ENCODE results near the gene CTTN. TPM values are rescaled to one million over a fixed set of nuclear protein-coding genes. Genes with fewer than 3 reads are reported as not detected.
"Not testable (repeated sequence)": the region's sequence is repeated elsewhere in the genome, so short reads cannot be mapped to it uniquely, and the experiment has no call there.

CTTN gene
- polyA plus RNA-seq, 6 donors from 2014 or later: 0.13 to 1.1 (median 0.81) TPM; not detected in 2

DNA sequence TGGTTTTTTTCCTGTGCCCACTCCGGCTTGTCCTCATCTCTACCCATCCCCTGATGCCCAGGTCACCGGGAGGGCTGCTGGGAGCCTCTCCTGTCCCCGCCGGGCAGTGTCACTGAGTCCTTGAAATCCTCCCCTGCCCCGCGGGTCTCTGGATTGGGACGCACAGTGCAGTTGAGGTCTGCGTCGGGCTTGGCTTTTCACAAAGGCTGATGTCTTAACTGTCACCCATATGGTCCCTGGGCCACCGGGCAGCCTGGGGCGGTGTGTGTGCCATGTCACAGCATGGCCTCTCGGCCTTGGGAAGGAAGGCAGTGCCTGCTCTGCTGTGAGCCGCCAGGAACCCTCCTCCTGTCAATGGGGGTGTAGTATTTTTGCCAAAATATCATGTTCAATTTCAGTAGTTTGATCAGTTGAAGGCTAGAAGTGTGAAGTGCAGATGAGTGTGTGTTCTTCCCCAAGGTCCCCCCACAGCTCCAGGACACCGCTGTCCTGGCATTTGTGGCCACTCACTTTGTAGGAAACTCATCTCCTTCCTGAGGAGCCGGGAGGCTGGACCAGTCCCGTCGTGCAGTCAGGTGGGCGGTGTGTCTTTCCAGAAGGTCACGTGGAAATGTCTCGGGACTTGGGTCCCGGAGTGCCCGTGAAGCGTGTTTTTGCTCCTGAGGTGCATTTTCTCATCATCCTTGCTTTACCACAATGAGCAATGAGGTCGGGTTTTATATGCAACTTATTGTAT lies 37.6 kb downstream of the CTTN start:
- H3K27ac Mint-ChIP-seq: no peak overlapping the region
- DNase-seq: no peak
- H3K4me1 Mint-ChIP-seq: peaks cover 24 to 51% (median 31%) of the 10 kb centered on the region in 3 donors
- H3K9me3 Mint-ChIP-seq: peaks cover 3 to 13% (median 4%) of the 10 kb centered on the region in 7 donors
- H3K4me3 Mint-ChIP-seq: peak overlapping the region in 2 of 8 donors; percentile 32 to 76
- peaks cover 0 to 11% of the 10 kb centered on the region in 2 donors for H3K36me3 Mint-ChIP-seq
- peaks cover 20 to 82% (median 60%) of the 10 kb centered on the region in 3 donors for H3K27me3 Mint-ChIP-seq
- no peak for ATAC-seq (ENCODE audit: low read depth in 2 of 2)

GRCh38 chr11:70436501-70436860 lies 38.2 kb downstream of the CTTN start:
- peaks cover 20 to 81% (median 61%) of the 10 kb centered on the region in 3 donors for H3K27me3 Mint-ChIP-seq
- peak overlapping the region in 5 of 8 donors; percentile 24 to 88 (median 76) for H3K4me3 Mint-ChIP-seq
- peaks cover 3 to 13% (median 4%) of the 10 kb centered on the region in 7 donors for H3K9me3 Mint-ChIP-seq
- ATAC-seq (ENCODE audit: low read depth in 2 of 2) (no peak), DNase-seq (no peak)
- peak overlapping the region in 1 of 6 donors; percentile 74 for H3K27ac Mint-ChIP-seq
- peaks cover 24 to 51% (median 31%) of the 10 kb centered on the region in 3 donors for H3K4me1 Mint-ChIP-seq
- peaks cover 0 to 11% of the 10 kb centered on the region in 2 donors for H3K36me3 Mint-ChIP-seq

- Mint-ChIP-seq H3K9me3 (peaks cover 3 to 13% (median 4%) of the 10 kb centered on the region in 7 donors), H3K4me1 (peaks cover 24 to 51% (median 29%) of the 10 kb centered on the region in 3 donors), H3K36me3 (peaks cover 0 to 11% of the 10 kb centered on the region in 2 donors), H3K27ac (peak overlapping the region in 5 of 6 donors; percentile 20 to 85 (median 76)), H3K4me3 (peak overlapping the region; percentile 27 to 88 (median 72)), H3K27me3 (peaks cover 21 to 76% (median 53%) of the 10 kb centered on the region in 3 donors)
- ATAC-seq (ENCODE audit: low read depth in 2 of 2) (peak; percentile 88 to 90), DNase-seq (peak; percentile 35)
Observed at GRCh38 chr11:70437111-70437784, 38.9 kb downstream of the CTTN start.

DNA sequence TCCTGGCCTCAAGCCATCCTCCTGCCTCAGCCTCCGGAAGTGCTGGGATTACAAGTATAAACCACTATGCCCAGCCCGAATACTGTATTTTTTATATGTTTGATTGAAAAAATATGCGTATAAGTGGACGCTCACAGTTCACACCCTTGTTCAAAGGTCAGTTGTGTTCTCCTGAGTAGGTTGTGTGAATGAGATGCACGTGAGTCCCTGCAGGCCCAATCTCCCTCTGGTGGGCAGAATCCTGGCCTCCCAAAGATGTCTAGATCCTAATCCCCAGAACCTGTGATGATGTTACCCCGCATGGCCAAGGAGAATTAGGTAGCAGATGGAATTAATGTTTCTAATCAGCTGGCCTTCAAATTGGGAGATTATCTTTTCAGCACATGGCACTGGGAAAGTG lies 41.9 kb downstream of the CTTN start:
- Mint-ChIP-seq H3K36me3 (peaks cover 0 to 11% of the 10 kb centered on the region in 2 donors), H3K27ac (peak overlapping the region in 1 of 6 donors; percentile 28), H3K4me3 (peak overlapping the region in 2 of 8 donors; percentile 25 to 43), H3K27me3 (peaks cover 19 to 71% (median 50%) of the 10 kb centered on the region in 3 donors), H3K9me3 (peaks cover 3 to 13% (median 4%) of the 10 kb centered on the region in 7 donors), H3K4me1 (peaks cover 24 to 43% (median 28%) of the 10 kb centered on the region in 3 donors)
- no peak for ATAC-seq (ENCODE audit: low read depth in 2 of 2)
- no peak for DNase-seq

GRCh38 chr11:70443773-70444030 lies 45.4 kb downstream of the CTTN start:
- peaks cover 3 to 17% (median 7%) of the 10 kb centered on the region in 3 donors for H3K4me1 Mint-ChIP-seq
- no peak overlapping the region for H3K4me3 Mint-ChIP-seq
- H3K9me3 Mint-ChIP-seq: peaks cover 4 to 21% (median 9%) of the 10 kb centered on the region in 7 donors
- no peak for ATAC-seq (ENCODE audit: low read depth in 2 of 2)
- H3K27me3 Mint-ChIP-seq: peaks cover 32 to 65% (median 56%) of the 10 kb centered on the region in 3 donors
- no peak for DNase-seq
- no peak overlapping the region for H3K27ac Mint-ChIP-seq
- H3K36me3 Mint-ChIP-seq: peaks cover 5 to 18% of the 10 kb centered on the region in 2 donors

DNA sequence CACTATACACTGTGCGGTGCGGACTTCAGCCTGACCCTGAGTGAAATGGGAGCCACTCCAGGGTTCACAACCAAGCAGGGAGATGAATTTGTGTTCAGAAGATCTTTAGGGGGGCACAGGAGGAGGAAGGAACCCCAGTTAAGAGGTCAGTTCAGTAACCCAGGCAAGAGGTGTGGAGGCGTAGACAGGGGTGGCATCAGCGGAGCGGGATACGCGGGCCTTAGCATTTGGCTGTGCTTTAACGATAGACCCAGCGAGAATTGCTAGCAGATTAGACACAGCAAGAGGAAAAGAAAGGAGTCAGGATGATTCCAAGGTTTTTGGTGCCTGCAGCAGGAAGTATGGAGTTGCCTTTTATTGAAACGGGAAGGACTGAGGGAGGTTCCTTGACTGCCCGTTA lies 46.8 kb downstream of the CTTN start:
- no peak for ATAC-seq (ENCODE audit: low read depth in 2 of 2)
- Mint-ChIP-seq H3K9me3 (peaks cover 18 to 31% (median 23%) of the 10 kb centered on the region in 7 donors), H3K4me3 (no peak overlapping the region), H3K27ac (no peak overlapping the region), H3K4me1 (peaks cover 0 to 3% (median 0%) of the 10 kb centered on the region in 3 donors), H3K36me3 (peaks cover 17 to 27% of the 10 kb centered on the region in 2 donors), H3K27me3 (peaks cover 36 to 66% (median 53%) of the 10 kb centered on the region in 3 donors)
- DNase-seq: no peak

- H3K9me3 Mint-ChIP-seq: peaks cover 22 to 36% (median 28%) of the 10 kb centered on the region in 7 donors
- no peak for ATAC-seq (ENCODE audit: low read depth in 2 of 2)
- peaks cover 19 to 32% of the 10 kb centered on the region in 2 donors for H3K36me3 Mint-ChIP-seq
- H3K4me1 Mint-ChIP-seq: peaks cover 0 to 2% (median 0%) of the 10 kb centered on the region in 3 donors
- DNase-seq: no peak
- peak overlapping the region in 1 of 8 donors; percentile 59 for H3K4me3 Mint-ChIP-seq
- peaks cover 32 to 64% (median 48%) of the 10 kb centered on the region in 3 donors for H3K27me3 Mint-ChIP-seq
- H3K27ac Mint-ChIP-seq: no peak overlapping the region
Observed at GRCh38 chr11:70445605-70446004, 47.3 kb downstream of the CTTN start.

GRCh38 chr11:70448983-70449567 lies 50.7 kb downstream of the CTTN start:
- peaks cover 23 to 52% (median 37%) of the 10 kb centered on the region in 7 donors for H3K9me3 Mint-ChIP-seq
- DNase-seq (no peak), ATAC-seq (ENCODE audit: low read depth in 2 of 2) (no peak)
- H3K27me3 Mint-ChIP-seq: peaks cover 29 to 37% (median 31%) of the 10 kb centered on the region in 3 donors
- H3K36me3 Mint-ChIP-seq: peaks cover 19 to 33% of the 10 kb centered on the region in 2 donors
- H3K27ac Mint-ChIP-seq: no peak overlapping the region
- H3K4me3 Mint-ChIP-seq: no peak overlapping the region
- peaks cover 0 to 2% (median 0%) of the 10 kb centered on the region in 3 donors for H3K4me1 Mint-ChIP-seq

DNA sequence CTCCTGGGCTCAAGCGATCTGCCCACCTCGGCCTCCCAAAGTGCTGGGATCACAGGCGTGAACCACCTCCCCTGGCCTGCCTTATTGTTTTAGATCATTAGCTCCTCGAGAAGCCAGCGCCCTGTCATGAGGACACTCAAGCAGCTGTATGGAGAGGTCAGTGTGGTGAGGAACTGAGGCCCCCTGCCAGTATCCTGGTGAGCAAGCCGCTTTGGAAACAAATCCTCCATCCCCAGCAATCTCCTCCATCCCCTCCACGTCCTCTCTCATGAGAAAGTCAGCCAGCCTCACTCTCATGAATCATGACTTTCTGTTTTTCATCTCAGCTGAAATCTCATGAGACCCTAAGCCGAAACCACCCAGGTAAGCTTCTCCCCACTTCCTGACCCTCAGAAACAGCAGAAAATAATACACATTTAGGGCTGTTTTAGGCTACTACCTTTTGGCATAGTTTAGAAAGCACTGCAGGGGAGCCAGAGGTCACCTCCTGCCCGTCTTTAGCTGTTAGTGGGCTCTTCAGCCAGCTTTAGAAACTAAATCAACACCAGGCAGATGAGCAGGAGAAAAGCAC lies 56.0 kb downstream of the CTTN start:
- no peaks in the 10 kb centered on the region for H3K4me1 Mint-ChIP-seq
- no peak overlapping the region for H3K27ac Mint-ChIP-seq
- H3K27me3 Mint-ChIP-seq: peaks cover 7 to 47% (median 13%) of the 10 kb centered on the region in 3 donors
- H3K36me3 Mint-ChIP-seq: peaks cover 10 to 13% of the 10 kb centered on the region in 2 donors
- peaks cover 11 to 30% (median 21%) of the 10 kb centered on the region in 7 donors for H3K9me3 Mint-ChIP-seq
- DNase-seq: no peak
- H3K4me3 Mint-ChIP-seq: no peak overlapping the region
- ATAC-seq (ENCODE audit: low read depth in 2 of 2): no peak

DNA sequence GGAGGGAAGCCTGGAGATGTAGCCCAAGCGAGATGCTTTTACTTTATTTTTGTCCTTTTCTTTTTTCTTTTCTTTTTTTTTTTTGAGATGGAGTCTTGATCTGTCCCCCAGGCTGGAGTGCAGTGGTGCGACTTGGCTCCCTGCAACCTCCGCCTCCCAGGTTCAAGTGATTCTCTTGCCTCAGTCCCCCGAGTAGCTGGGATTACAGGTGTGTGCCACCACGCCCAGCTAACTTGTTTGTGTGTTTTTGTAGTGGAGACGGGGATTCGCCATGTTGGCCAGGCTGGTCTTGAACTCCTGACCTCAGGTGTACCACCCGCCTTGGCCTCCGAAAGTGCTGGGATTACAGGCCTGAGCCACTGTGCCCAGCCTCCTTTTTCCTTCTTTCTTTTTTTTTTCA lies 56.5 kb downstream of the CTTN start:
- not testable (repeated sequence) for H3K4me3 Mint-ChIP-seq; H3K4me1 Mint-ChIP-seq; DNase-seq; H3K36me3 Mint-ChIP-seq; H3K27ac Mint-ChIP-seq; ATAC-seq (ENCODE audit: low read depth in 2 of 2)
- Mint-ChIP-seq H3K9me3 (peaks cover 5 to 25% (median 16%) of the 10 kb centered on the region in 7 donors), H3K27me3 (peaks cover 8 to 43% (median 11%) of the 10 kb centered on the region in 3 donors)

GRCh38 chr11:70455354-70455753 lies 57.0 kb downstream of the CTTN start:
- Mint-ChIP-seq H3K27ac (no peak overlapping the region), H3K4me1 (no peaks in the 10 kb centered on the region), H3K36me3 (peaks cover 0 to 3% of the 10 kb centered on the region in 2 donors), H3K27me3 (peaks cover 8 to 44% (median 8%) of the 10 kb centered on the region in 3 donors), H3K9me3 (peaks cover 2 to 19% (median 10%) of the 10 kb centered on the region in 7 donors), H3K4me3 (no peak overlapping the region)
- ATAC-seq (ENCODE audit: low read depth in 2 of 2) (no peak), DNase-seq (no peak)

GRCh38 chr11:70456921-70457532 lies 58.7 kb downstream of the CTTN start:
- DNase-seq (no peak), ATAC-seq (ENCODE audit: low read depth in 2 of 2) (no peak)
- no peaks in the 10 kb centered on the region for H3K4me1 Mint-ChIP-seq
- no peak overlapping the region for H3K27ac Mint-ChIP-seq
- H3K4me3 Mint-ChIP-seq: no peak overlapping the region
- H3K36me3 Mint-ChIP-seq: no peaks in the 10 kb centered on the region
- peaks cover 0 to 12% (median 2%) of the 10 kb centered on the region in 7 donors for H3K9me3 Mint-ChIP-seq
- H3K27me3 Mint-ChIP-seq: peaks cover 16 to 59% (median 18%) of the 10 kb centered on the region in 3 donors

All from naive B cell (primary cell).